ENCODE measurements around the gene CYLD.

Gene CYLD

DNA sequence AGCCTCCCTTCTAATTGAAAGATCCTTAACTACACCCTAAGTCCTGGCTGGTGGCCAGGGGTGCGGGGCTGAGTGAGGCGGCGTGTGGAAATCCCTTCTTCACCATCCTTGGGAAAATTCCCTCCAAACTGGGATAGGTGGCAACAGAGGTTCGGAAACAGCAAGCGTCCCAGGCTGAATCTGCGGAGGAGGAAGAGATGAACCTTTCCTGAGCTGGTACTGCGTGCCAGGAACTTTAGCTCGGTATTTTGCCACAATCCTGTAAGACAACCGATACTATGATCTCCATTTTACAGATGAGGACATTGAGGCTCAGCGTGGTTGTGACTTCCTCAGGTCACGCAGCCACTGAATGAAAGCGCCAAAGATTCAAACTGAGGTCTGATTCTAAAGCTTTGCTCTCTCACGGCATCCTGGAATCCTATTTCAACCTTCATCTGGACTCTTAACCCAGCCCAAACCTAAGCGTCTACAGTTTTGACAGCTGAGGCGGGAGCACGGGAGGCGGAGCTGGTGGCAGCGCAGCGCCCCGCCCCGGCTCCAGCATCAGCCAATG lies 583 bp upstream of the CYLD start:
- no peak for DNase-seq

DNA sequence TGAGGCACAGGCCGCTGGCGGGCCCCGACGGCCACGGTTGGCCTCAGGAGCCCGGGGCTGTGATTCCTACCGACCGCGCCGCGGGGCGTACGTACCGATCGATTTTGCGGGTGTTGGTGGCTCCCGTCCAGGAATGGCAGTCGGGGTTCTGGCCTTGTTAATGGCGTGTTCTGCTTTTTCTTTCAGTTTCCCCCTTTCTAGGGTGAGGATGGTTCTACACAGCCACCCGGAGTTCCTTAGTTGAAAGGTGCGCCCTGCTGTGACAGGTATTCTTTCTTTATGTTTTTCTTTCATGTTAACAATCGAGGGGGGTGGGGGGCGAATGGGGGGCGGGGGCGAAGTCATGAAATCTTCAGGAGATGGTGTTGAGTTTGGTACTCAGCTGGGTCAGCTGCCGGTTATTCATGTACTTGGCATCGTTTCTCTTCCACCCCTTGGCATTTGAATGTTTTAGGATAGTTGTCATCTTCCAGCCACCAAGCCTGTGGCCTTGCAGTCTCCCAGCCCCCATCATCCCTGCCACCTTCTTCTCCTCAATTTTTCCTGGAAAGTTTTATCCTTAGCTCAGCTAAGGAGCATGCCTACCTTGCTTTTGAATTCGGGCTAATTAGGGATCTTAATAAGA lies 802 bp downstream of the CYLD start:
- peak; percentile 64 for DNase-seq

DNA sequence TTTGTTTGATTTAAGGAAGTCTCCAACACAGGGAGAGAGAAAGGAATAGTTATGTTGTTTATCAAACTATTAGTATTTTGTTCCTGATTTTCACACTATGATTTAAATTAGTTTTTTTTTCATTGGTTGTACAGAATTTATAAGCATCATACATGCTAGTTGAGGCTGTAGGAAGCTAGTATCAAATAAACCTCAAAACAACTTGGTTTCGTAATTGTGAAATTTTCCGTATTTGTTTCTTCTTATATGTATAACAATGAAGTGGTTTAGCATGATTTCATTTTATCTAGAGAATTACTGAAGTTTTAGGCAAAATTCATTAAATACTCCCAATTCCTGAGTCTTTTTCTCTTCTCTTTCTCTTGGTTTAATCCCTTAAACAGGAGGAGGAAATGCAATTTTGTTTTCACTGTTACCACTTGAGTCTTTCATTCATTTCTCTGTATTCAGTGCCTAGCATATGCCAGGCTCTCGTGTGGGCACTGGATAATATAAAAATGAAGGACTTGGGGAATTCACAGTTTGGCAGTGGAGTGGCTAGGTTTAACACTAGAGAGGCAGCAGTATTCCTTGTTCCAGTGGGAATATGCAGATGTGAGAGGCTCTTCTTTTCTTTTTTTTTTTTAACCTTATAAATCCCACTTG lies 1.8 kb downstream of the CYLD start:
- DNase-seq = no peak

DNA sequence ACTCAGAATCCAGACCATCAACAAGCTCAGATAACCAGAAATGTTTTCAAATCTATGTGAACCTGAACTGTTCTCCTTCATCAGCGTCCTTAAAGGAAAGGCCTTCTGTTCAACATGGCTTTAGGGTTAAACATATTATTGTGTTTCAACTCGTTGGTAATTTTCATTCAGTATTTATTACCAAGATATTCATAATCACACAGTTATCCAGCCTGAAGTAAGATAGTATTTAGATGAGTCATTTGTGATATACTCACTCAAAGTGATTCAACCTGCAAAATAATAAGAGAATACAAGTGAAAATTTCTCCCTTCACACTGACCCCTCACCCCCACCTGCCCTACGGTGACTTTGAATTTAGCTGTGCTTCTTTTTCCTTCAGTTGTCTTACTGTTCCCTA lies 3.0 kb downstream of the CYLD start:
- no peak for DNase-seq

DNA sequence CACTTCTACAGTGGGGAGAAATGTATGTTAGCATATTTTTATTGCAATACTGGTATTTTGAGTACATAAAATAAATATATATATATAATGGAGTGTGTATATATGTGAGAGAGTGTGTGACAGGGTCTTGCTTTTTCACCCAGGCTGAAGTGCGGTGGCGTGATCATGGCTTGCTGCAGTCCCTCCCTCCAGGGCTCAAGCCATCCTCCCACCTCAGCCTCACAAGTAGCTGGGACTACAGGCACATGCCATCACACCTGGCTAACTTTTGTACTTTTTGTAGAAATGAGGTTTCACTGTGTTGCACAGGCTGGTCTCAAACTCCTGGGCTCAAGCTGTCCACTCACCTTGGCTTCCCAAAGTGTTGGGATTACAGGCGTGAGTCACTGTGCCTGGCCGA lies 4.1 kb downstream of the CYLD start:
- no peak for DNase-seq

DNA sequence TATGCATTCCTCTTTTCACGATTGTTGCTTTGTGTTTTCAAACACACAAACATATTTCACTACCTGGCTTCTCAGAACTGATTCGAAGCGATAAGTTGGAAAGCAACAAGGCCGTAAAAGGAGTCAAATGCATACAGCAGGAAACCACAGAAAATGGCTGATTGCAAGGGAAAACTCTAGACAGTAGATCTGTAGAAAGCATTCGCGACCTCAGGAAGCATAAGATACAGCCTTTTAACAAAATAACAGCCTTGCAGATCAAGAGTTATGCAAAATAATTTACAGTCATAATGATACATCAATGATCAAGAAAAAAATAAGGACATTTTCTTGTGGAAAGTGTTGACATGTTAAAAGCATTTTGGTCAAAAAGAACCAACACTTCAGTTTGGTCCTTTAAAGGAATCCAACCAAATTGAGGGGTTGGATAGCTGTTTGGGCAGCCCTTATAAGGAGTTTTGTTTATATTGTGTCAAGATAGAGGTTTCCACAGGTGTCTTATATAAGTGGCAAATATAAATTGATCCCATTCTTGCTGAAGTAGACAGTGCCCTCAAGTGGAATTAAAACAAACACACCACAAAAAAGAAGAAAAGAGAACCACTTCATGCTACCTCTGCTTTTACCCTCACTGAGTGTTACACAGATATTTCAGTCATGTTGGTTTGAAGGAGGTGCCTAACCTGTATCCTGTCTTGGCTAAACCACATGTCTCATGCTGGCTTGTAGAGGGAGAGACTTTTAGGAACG lies 5.5 kb downstream of the CYLD start:
- DNase-seq = peak; percentile 77

DNA sequence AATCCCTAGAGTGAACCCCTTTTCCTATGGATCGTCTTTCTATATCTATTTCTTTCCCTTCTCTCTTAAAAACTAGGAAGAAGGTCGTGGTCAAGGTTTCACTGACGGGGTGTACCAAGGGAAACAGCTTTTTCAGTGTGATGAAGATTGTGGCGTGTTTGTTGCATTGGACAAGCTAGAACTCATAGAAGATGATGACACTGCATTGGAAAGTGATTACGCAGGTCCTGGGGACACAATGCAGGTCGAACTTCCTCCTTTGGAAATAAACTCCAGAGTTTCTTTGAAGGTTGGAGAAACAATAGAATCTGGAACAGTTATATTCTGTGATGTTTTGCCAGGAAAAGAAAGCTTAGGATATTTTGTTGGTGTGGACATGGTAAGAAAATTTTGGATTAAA lies 9.6 kb downstream of the CYLD start:
- no peak for DNase-seq

DNA sequence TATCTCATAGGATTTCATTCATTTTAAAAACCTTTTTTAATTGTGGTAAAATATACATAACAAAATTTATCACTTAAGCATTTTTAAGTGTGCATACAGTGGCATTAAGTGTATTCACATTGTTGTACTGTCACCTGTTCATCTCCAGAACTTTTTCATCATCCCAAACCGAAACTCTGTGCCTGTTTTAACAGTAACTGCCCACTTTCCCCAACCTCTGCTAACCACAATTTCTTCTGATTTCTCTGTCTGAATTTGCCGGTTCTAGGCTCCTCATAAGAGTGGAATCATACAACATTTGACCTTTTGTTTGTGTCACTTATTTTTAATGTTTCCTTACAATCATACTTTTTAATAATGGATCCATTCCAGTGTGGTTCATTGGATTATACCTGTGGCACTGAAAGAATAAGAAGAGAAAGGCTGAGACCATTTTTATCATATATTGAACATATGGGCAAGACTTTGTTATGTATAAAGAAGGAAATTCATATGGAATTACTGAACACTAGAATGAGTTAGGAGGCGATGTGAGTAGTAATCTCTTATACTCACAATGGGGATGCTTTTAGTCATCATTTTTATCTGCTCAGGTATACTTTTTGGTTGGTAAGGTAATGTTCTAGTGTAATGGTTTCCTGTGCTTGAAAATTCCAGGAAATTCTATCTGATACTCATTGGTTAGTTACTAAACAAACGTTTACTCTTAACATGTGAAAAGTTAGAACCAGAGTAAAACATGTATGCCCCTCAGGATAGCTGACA lies 10.8 kb downstream of the CYLD start:
- DNase-seq = no peak

DNA sequence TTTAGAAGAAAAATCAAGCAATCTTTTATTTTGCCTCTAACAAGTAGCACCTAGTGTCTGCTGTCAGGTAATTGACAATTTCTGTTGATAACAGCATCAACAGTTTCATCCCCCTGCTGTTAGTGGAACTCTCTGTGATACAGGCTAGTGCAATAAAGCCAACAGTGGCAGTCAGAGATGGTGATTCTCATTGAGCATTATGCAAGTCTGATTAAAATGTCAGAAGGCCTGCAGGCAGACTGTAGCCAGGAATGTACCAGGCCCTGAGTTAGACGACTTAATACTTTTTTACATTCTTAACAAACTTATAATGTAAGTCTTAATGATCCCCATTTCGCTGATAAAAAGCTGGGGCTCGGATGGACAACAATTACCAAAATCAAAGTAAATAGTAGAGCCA lies 14.6 kb downstream of the CYLD start:
- DNase-seq = no peak

DNA sequence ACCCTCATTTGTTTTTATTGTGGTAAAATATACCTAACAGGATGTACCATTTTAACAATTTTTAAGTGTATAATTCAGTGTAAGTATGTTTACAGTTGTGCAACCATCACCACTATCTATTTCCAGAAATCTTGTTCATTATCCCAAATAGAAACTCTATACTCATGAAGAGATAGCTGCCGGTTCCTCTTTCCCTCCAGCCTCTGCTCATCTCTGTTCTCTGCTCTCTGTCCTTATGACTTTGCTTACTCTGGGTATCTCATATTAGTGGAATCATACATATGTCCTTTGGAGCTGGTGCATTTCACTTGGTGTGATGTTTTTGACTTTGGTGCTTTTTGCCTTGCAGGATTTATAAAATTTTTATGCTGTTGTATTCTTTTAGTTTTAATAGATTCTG lies 19.4 kb downstream of the CYLD start:
- DNase-seq = no peak

DNA sequence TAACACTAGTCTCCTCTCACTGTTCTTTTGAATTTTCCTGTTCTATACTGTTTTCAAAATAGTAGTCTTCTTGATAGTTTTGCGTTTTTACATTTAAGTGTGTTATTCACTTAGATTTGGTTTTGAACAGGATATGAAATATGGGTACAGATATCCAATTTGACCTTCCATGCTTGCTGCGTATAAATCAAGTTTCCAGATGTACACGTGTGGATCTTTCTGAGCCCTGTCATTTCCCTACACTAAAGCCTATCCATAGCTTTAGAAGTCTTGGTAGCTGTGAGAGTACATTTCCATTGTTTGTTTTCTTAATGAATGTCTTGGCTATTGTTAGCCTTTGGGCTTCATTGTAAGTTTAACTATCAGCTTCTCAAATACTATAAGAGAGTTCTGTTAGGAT lies 20.4 kb downstream of the CYLD start:
- no peak for DNase-seq

DNA sequence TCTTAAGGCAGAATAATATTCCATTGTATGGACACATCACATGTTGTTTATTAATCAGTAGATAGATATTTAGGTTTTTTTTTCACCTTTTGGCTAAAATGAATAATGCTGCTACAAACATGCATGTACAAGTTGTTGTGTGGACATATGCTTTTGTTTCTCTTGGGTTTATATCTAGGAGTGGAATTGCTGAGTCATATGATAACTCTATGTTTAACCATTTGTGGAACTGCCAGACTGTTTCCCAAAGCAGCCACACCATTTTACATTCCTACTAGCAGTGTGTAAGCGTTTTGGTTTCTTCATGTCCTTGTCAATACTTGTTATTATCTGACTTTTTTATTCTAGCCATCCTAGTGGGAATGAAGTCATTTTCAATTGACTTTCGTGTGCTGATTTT lies 21.3 kb downstream of the CYLD start:
- no peak for DNase-seq

DNA sequence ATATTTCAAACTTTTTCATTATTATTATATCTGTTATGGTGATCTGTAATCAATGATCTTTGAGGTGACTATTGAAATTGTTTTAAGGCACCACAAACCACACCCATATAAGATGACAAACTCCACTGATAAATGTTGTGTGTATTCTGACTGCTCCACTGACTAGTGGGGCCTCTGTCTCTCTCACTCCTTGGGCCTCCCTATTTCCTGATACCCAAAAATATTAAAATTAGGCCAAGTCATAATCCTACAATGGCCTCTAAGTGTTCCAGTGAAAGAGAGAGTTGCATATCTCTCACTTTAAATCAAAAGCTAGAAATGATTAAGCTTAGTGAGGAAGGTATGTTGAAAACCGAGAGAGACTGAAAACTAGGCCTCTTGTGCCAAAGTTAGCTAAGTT lies 23.4 kb downstream of the CYLD start:
- no peak for DNase-seq

DNA sequence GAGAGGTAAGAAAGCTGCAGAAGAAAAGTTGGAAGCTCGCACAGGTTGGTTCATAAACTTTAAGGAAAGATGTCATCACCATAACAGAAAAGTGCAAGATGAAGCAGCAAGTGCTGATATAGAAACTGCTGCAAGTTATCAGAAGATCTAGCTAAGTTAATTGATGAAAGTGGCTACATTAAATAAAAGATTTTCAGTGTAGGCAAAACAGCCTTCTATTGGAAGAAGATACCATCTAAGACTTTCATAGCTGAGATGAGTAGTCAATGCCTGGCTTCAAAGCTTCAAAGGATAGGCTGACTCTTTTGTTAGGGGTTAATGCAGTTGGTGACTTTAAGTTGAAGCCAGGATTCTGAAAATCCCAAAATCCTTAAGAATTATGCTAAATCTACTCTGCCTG lies 24.0 kb downstream of the CYLD start:
- no peak for DNase-seq

DNA sequence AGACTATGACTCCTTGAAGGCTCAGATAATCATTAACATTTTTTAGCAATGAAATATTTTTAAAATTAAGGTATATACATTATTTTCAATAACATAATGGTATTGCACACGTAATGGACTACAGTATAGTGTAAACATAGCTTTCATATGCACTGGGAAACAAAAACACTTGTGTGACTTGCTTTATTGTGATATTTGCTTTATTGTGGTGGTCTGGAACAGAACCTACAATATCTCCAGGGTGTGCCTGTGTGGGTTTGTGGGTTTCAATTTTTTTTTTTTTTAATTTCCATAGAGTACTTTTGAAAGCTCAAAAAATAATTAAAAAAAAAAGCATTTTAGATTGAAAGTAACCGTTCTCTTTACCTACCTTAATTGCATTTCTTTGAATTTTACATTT lies 25.3 kb downstream of the CYLD start:
- DNase-seq = peak; percentile 22

DNA sequence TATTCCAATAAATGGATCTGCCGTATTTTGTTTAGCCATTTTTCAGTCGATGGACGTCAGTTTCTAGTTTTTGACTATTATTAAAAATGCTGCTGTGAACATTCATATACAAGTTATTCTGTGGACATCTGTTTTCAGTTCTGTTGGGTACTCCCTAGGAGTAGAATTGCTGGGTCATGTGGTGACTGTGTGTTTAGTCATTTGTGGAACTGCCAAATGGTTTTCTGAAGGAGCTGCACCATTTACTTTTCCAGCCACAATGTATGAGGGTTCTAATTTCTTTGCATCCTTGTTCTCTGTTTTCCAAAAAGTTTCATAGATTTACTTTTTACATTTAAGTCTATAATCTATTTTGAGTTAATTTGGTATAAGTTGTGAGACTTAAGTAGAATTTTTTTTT lies 29.5 kb downstream of the CYLD start:
- no peak for DNase-seq

DNA sequence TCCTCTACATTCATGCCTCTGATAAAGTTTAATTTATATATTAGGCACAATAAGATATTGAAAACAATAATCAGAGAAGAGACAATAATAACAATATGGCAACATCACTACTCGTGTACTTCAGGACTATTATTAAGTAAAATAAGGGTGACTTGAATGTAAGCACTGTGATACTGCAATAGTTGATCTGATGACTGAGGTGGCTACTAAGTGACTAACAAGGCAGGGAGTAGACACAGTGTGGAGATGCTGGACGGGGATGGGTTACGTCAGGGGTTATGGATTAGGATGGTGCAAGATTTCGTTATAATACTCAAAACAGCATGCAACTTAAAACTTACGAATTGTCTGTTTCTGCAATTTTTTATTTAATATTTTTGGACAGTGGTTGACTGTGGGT lies 32.5 kb downstream of the CYLD start:
- no peak for DNase-seq

DNA sequence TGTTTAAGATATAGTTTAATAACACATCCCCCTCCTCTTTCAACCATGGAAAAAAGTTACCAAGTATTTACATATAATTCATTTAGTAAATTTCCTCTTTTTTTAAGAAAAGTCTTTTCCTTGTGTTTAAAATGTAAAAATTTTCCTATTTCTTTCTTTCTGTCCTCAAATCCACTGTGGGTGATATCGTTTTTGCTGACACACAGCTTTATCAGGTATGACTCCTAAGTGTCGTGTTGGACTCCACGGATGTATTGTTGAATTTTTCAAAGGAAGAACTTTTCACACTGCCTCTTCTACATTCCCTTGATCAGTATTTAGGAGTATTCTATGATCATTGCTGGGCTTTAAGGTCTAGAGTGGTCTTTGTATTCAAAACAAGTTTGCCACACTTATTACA lies 33.1 kb downstream of the CYLD start:
- no peak for DNase-seq

DNA sequence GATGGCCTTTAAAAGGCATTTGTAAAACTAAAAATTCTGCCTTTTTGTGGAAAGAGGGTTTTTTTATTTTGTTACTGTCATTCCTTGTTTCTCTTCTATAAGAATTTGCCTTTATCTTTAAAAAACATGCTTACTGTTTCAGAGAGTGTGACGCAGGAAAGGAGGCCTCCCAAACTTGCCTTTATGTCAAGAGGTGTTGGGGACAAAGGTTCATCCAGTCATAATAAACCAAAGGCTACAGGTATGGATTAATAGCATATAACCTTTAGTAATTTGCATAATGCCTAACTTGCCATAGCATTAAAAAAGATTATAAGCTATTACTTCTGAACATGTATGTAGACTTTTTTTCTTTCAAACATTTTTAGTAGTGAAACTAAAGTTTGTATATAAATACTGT lies 34.2 kb downstream of the CYLD start:
- DNase-seq = no peak

DNA sequence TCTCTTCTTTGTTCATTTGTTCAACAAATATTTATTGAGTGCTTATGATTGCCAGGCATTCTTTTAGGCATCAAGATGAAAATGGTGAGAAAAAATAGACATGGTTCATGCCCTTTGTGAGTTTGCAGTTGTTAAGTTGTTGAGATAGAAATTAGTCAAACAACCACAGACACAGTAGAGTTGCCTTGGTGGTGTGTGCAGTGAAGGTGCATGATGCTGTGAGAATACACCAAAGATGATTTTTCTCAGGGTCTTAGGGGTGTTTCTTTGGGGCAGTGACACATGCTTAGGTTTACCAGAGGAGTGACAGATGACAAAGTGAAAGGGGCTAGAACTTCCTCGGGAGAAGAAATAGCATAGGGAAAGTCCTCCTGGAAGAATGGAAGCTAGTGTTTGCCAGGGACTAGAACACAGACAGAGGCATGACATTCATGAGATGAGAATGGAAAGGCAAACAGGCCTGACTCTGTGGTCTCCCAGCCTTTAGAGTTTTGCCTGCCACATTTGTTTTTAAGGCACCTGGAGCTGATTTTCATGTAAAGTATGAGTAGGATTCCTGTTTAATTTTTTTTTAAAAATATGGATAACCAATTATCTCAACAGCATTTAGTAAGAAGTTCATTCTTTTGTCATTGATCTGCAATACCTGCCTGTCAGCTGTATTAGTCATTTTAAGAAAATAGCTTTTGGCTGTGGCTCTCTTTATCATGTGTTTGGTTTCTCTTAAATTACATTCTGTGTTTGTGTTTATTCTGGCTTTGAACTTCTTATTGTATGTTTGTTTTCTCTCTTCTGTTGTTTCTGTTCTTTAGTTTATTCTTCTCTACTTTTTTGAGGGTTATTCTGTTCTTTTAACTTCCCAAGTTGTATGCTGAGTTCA lies 36.6 kb downstream of the CYLD start:
- DNase-seq = no peak

DNA sequence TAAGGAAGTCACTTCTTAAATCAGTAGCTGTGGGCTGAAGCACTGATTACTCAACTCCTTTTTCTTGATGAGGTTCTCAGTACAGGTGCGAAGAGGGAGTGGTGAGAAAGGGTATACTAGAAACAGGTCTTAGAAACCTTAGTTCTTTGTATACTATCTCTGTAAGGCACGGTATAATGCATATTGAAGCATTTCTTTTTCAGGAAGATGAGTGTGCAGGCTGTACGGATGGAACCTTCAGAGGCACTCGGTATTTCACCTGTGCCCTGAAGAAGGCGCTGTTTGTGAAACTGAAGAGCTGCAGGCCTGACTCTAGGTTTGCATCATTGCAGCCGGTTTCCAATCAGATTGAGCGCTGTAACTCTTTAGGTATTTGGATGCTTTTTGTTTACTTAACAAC lies 39.2 kb downstream of the CYLD start:
- DNase-seq = peak; percentile 39

DNA sequence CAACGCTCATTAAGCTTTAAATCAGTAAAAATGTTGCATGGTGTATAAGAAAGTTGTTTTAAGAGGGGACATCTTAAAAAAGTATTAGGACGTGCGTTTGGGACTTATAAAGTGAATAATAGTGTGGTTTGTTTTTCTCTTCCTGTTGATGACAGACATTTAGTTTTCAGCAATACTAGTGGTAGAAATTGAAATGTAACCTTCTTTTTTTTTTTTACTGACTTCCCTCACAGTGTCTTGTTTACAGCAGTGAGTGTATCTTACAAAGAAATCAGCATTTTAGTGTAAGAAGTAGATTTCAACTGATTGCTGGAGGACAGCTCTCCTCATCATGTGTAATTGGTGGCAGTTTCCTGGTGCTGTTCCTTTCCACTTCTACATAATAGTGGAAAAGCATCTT lies 39.6 kb downstream of the CYLD start:
- DNase-seq = no peak
